HG03571 (cell line): ENCODE data around the gene MAMSTR.

Experiments
- ATAC-seq: cut with Tn5 transposase; IDR thresholded peaks from one replicate; pipeline ENCODE4 v1.9.1; 2021; ENCODE audit not compliant: unreplicated experiment

Gene MAMSTR

DNA sequence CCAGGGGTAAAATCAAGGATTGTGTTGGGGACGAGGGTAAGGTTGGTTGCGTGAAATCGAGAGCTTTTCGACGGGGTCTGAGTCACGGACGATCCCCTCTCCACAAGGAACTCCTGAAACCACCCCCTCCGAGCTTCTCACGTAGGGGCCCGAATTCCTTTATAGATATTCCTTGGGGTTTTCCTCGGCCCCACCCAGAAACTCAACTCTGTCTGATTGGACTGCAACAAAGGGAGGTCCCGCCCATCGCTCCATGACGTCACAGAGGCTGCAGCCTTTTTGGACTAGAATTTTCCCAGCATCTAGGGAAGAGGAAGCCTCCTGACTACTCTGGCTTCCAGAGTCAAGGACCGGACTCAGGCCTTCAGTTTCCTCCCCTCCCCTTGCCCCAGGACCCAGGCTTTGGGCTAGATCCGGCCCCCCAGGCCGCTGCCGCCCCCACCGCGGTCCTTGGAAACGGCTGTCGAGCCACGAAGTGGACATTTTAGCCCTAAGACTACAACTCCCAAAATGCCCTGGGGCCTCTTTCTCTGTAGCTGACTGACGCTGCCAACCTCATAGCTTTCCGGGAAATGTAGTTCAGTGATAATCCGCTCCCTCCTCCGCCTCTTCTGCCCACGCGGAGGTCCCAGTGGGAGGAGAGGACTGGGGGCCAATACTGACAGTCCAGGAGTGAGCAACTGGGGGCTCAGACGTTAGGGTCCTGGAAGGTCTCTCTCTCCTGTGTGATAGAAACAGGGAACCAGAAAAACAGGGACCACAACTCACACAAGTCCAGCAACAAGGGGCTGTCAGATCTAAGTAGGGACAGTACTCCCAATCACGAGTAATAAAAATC is 27.4 kb upstream of the MAMSTR start, which contains the start of gene IZUMO1:
Gene IZUMO1 (minus strand): TSS at position 172 of the 838 bp plus-strand sequence. CDS start 1,050 bp downstream, outside the sequence.
- ATAC-seq: no peak

DNA sequence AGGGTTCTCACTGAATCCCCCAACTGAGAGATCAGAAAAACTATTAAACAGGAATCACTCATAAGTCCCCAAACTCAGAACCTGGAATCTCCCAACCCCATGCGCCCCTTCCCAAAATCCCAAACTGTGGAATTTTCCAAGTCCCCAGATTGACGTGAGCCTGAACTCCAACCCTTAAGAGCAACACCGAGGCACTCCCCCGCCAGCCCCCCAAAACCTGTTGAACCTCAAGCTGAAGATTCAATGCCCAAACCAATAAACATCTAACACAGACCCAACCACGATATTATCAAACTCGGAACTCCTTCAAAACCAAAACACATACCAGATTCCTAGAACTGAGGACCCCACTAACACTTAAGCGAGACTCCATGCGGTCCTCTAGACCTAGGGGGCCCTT is 26.6 kb upstream of the MAMSTR start:
- ATAC-seq: no peak

DNA sequence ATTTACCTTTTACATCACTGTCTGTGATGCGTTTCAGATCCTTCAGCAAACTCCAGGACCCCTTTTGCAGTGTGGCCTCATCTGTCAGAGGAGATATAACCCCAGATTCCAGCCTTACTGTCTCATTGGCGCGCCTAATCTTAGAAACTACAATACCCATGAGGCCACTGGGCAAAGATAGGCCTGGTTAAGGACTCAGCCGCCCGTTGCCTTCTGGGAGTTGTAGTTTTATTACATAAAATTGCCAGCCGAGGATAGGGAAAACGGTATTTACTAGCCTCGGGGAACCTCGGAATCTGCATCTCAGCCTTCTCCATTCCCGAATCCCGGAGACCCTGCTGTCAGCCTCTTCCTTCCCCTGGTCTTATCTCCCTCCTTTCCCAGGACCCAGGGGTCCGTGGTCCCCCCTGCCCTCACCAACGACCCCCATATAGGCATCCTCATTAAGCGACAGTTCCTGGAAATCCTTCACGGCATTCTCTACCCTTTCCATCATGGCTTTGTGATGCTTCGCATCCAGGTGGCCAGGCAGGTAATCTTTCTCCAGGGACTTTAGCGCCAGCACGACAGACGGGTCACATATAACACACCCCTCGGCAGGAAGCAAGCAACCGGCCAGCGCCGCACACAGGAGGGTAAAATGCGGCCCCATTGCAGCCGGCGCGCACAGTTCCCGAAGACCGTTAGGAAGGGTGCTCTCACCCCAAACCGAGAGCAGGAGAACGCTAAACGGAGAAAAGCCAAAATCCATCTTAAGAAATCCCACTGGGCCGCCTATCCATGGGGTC is 25.9 kb upstream of the MAMSTR start:
- ATAC-seq: no peak

GRCh38 chr19:48742096-48742495 is 22.6 kb upstream of the MAMSTR start:
- ATAC-seq: no peak

GRCh38 chr19:48741129-48741999 is 21.8 kb upstream of the MAMSTR start:
- no peak for ATAC-seq

DNA sequence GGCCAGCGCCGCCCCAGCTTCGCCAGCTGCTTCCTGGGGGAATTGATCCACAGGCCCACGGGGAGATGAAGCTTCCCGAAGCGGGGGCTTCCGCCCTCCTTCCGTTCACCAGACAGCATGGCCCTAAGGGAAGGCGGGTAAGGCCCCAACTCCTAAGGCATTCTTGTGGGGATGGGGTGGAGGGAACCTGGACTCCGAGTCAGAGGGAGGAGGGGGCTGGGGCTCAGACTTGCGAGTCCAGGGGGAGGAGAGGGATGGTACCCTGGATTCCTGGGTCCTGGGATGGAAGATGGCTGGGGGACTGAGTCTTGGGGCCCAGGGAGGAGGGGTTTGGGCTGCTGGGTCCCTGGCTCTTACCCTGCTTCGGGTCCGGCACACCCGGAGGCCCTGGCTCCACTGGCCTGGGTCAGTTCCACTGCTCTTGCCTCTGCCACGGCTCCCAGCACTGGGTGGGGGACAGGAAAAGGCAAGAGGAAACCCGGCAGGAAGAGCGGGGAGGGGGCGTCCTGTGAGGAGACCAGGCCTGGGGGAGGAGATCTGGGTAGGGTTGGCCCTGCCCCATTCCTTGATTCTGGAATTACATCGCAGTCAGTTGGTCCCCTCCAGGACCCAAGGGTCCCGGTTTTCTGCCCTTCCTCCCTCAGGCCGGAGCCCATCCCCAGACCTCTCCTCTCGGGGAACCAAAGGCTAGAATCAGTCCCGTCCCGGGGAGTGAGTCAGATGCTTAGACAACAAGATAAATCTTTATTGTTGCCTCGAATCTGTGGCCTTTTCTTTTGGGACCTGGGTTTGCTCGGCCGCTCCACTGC is 20.8 kb upstream of the MAMSTR start, which contains the start of gene RASIP1:
Gene RASIP1 (minus strand): TSS at position 447 of the 809 bp plus-strand sequence. CDS start 328 bp downstream, at position 119.
- ATAC-seq: no peak

- ATAC-seq: no peak
Measured at GRCh38 chr19:48739404-48740163, 20.1 kb upstream of the MAMSTR start.

DNA sequence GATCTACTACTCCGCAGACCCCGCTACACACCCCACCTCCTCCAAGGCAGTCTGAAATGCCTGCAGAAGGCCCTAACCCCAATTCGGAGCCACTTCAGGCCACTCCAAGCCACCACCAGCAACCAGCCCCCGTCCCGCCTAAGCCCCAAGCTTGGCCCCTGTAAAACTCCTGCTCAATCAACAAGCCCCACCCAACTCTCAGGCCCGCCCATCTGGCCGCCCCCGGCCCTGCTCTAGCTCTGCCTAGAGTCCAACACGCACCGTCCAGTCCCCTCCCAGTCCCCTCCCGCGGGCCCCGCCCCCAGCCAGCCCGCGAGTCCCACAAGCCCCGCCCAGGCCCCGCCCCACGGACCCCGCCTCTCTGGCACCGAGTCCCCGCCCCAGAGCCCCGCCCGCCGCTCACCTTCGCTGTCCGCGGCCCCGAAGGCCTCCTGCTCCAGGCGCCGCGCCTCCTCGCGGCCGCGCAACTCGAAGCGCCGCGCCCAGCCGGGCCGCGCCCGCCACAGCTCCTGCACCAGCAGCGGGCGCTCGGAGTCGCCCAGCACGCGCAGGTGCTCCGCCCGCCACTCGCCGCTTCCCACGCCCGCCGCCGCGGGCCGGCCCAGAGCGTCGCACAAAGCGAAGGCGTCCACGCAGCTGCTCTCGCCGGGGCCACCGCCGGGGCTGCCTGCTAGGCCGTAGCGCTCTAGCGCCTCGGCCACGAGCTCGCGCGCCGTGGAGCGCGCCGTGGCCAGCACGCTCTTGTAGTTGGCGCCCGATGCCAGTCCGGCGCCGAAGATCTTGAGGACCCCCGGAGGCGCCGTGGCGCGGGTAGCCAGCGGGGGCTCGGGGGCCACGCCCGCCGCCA is 19.3 kb upstream of the MAMSTR start:
- ATAC-seq: no peak

- no peak for ATAC-seq
Measured at GRCh38 chr19:48737360-48737998, 18.0 kb upstream of the MAMSTR start.

DNA sequence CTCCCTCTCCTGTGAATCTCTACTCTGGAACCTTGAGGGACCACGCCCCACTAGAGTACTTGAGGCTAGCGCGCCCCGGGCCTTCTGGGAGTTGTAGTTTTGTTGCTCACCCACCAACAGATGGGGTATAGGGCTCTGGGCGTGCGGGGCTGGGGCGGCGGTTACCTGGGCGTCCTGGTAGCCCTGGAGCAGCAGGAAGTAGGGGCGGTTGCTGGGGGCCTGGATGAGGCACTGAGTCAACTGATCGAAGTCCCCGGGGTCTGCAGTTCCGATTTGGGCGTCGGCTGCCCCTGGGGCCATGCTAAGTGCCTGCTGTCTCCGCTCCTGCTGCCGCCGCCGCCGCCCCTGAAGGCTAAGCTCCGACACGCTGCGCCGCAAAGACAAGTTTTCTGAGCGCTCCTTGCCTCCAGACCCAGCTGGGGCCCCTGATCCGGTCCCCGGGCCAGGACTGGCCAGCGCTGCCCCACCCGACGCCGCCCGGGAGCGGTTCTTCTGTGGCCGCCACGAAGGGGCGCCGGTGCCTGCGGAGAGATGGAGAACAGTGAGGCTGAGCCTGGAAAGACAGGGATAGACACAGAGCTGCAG is 15.6 kb upstream of the MAMSTR start:
- ATAC-seq: no peak

GRCh38 chr19:48734625-48735024 is 15.1 kb upstream of the MAMSTR start:
- no peak for ATAC-seq

- no peak for ATAC-seq
Measured at GRCh38 chr19:48731452-48731851, 11.9 kb upstream of the MAMSTR start.

DNA sequence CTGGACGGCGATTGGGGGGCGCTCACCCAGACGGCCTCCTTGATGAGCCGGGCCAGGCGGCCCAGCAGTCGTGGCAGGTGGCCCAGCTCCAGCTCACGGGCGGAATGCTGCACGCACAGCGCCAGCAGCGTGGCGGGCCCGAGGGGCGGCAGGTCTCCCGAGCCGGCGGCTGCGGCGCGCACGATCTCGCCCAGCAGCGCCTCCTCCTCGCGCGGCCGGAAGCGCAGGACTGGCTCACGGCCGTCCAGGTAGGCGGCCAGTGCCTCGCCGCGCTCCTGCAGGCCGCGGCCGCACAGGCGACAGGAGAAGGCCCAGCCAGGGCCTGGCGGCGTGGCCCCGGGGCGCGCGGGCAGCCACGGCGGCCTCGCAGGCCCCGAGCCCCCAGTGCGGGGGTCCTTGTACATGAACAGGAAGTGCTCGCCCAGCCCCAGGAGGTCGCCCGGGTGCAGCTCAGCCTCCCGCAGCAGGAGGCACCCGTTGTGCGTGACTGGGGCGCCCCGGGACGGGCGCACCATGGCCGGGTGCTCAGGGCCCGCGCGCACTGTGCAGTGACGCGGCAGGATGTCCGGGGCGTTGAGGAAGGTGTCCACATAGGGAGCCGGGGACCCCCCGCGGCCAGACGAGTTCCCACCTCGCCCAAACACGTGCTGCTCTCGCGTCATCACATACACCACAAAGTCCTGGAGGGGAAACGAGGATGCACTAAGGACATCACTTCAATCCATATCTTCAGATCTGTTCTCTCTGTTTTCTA is 9.6 kb upstream of the MAMSTR start:
- ATAC-seq: no peak

- ATAC-seq: no peak
Measured at GRCh38 chr19:48726556-48726955, 7.0 kb upstream of the MAMSTR start.

DNA sequence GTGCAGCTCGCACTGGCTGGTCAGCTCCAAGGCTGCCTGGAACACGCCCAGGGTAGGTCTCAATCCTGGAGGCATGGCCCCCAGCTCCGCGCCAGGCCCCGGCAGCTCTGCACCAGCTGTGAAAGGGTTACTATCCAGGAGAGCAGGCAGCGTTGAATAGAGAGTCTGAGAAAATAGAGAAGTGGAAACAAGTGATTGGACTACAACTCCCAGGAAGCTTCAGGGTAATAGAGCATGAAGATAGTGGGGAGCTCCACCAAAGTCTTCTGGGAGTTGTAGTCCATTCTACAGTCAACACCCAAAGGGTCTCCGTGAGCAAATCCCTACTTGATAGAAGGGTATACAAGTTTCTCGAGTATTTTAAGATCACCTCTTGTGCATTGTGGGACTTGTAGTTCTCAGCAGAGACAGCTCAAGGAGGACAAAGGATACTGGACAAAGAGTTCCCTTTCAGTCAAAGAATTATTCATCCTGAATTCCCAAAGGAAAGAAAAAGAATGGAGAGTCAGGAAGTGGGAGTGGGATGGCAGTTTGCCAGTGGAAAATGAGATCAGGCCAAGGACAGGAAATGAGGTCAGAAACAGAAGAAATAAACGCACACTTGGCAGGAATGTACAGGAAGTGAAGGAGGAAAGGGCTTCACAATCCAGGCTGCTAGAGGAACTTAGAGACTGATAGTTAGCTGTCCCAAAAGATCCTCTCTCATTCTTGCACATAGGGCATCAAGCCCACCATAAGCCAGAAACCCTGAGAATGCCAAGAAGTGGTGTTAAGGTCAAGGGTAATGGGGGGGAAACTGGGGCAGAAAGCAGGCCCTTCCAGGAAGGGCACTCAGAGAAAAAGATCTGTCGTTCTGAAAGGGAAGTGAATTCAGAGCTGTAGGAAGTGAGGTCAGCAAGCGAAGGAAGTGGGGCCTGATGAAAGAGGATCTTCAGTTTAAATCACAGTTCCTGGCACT is 5.5 kb upstream of the MAMSTR start:
- ATAC-seq: no peak

DNA sequence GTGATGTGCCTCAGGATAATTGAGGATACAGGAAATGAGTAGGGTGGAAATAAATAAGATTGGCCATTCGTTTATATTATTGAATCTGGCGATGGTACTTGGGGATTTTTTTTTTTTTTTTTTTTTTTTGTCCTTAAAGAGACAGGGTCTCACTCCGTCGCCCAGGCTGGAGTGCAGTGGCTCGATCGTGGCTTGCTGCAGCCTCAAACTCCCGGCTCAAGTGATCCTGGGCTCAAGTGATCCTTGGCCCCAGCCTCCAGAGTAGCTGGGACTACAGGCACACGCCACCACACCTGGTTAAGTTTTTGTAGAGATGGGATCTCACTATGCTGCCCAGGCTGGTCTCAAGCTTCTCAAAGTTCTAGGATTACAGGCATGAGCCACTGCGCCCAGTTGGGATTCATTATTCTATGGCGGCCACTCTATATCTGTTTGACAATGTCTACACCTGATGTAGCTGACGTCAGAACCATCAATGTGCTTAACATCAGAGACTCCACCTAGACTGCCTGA is 2.7 kb upstream of the MAMSTR start:
- no peak for ATAC-seq
